Fibroblast of lung (primary cell): Measurements from ENCODE around the gene LAMTOR5.

Experiments used
- EZH2 ChIP-seq: IDR thresholded peaks from 2 replicates; pipeline ENCODE4 v1.5.1; 2012; ENCODE audit warnings: low read length, control low read depth, mild to moderate bottlenecking; ENCODE audit errors: missing control alignments
- TF ChIP-seq, protein P1 (sequence below), 2 donors: IDR thresholded peaks in 1 of 2; conservative IDR thresholded peaks in 1 of 2; 1 replicate in 1 of 2; 2 replicates in 1 of 2; pipeline ENCODE4 v1.5.1; 2011 to 2012; ENCODE audit warnings: low read length in 2 of 2, control low read depth in 1 of 2, inconsistent platforms in 1 of 2, low read depth in 1 of 2, mild to moderate bottlenecking in 1 of 2

DNA sequence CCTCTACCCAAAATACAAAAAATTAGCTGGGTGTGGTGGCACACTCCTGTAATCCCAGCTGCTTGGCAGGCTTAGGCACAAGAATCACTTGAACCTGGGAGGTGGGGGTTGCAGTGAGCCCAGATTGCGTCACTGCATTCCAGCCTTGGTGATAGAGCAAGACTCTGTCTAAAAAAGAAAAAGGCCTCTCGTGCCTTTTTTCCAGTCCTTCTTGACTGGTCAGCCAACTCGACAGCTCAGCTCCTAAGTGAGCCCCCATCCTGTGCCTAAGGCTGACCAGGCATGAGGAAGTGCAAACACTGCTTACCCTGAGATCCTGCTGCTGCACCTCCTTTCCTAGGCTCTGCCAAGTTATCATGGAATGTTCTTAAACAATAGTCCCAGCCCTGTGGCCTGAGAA lies 33.4 kb upstream of the LAMTOR5 start:
- TF ChIP-seq, protein P1, sequence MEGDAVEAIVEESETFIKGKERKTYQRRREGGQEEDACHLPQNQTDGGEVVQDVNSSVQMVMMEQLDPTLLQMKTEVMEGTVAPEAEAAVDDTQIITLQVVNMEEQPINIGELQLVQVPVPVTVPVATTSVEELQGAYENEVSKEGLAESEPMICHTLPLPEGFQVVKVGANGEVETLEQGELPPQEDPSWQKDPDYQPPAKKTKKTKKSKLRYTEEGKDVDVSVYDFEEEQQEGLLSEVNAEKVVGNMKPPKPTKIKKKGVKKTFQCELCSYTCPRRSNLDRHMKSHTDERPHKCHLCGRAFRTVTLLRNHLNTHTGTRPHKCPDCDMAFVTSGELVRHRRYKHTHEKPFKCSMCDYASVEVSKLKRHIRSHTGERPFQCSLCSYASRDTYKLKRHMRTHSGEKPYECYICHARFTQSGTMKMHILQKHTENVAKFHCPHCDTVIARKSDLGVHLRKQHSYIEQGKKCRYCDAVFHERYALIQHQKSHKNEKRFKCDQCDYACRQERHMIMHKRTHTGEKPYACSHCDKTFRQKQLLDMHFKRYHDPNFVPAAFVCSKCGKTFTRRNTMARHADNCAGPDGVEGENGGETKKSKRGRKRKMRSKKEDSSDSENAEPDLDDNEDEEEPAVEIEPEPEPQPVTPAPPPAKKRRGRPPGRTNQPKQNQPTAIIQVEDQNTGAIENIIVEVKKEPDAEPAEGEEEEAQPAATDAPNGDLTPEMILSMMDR (conservative IDR thresholded peaks at IDR 0.05 in 1 of 2, IDR thresholded peaks at IDR 0.05 in 1 of 2; ENCODE audit: low read depth in 1 of 2, low read length in 2 of 2), result no peak
- no peak for TF ChIP-seq EZH2
